ENCODE measurements around the gene ZXDC. TPM values are rescaled to one million over a fixed set of nuclear protein-coding genes. Genes with fewer than 3 reads are reported as not detected.

ZXDC gene
- total and polyA plus RNA-seq, 2 experiments from 2014 or later: 6.1 to 19.2 TPM

- Histone ChIP-seq H3K79me2 (ENCODE audit: insufficient read depth) (no peaks in the 10 kb centered on the region), H3F3A (ENCODE audit: insufficient read depth) (no peaks in the 10 kb centered on the region), H3K4me3 (no peak overlapping the region), H3K9ac (no peak overlapping the region), H3K9me2 (ENCODE audit: insufficient read depth) (no peaks in the 10 kb centered on the region), H3K27me3 (replicated peaks; ENCODE audit: insufficient read depth) (peaks cover 31% of the 10 kb centered on the region), H3K36me3 (ENCODE audit: low read depth) (no peaks in the 10 kb centered on the region), H3K4me2 (ENCODE audit: unreplicated experiment) (no peak overlapping the region), H4K20me1 (ENCODE audit: insufficient read depth) (no peaks in the 10 kb centered on the region), H3K27ac (no peak overlapping the region), H3K4me1 (ENCODE audit: insufficient read depth) (no peaks in the 10 kb centered on the region), H2AFZ (no peak overlapping the region), H3K9me3 (ENCODE audit: low read depth) (no peaks in the 10 kb centered on the region)
- TF ChIP-seq EZH2 (IDR thresholded peaks at IDR 0.05; ENCODE audit: insufficient read depth, poor library complexity, severe bottlenecking) (no peak), EZH2phosphoT487 (IDR thresholded peaks at IDR 0.05; ENCODE audit: insufficient read depth, low read depth) (no peak)
- in situ Hi-C loops (cut with MboI): no loop called here
- 50 to 51% methylated on average over 54 to 57 of the region's 61 CpGs for WGBS, 2 experiments (ENCODE audit: low coverage in 1 of 2, low lambda C conversion rate in 2 of 2, missing lambda C conversion rate in 2 of 2)
- DNase-seq: no peak
These were observed 59.8 kb downstream of the ZXDC start for GRCh38 chr3:126415661-126416591.

GRCh38 chr3:126414961-126415660, 60.6 kb downstream of the ZXDC start:
- Histone ChIP-seq H2AFZ (no peak overlapping the region), H3K4me1 (ENCODE audit: insufficient read depth) (no peaks in the 10 kb centered on the region), H3K36me3 (ENCODE audit: low read depth) (no peaks in the 10 kb centered on the region), H3K4me3 (no peak overlapping the region), H3K27me3 (replicated peaks; ENCODE audit: insufficient read depth) (peaks cover 39% of the 10 kb centered on the region), H3K9ac (no peak overlapping the region), H3F3A (ENCODE audit: insufficient read depth) (no peaks in the 10 kb centered on the region), H4K20me1 (ENCODE audit: insufficient read depth) (no peaks in the 10 kb centered on the region), H3K9me2 (ENCODE audit: insufficient read depth) (no peaks in the 10 kb centered on the region), H3K4me2 (ENCODE audit: unreplicated experiment) (no peak overlapping the region), H3K79me2 (ENCODE audit: insufficient read depth) (no peaks in the 10 kb centered on the region), H3K9me3 (ENCODE audit: low read depth) (no peaks in the 10 kb centered on the region), H3K27ac (no peak overlapping the region)
- TF ChIP-seq EZH2 (IDR thresholded peaks at IDR 0.05; ENCODE audit: insufficient read depth, poor library complexity, severe bottlenecking) (no peak), EZH2phosphoT487 (IDR thresholded peaks at IDR 0.05; ENCODE audit: insufficient read depth, low read depth) (no peak)
- 58 to 59% methylated on average over 7 to 12 of the region's 12 CpGs for WGBS, 2 experiments (ENCODE audit: low coverage in 1 of 2, low lambda C conversion rate in 2 of 2, missing lambda C conversion rate in 2 of 2)
- DNase-seq: no peak
- in situ Hi-C loops (cut with MboI): no loop called here

DNA sequence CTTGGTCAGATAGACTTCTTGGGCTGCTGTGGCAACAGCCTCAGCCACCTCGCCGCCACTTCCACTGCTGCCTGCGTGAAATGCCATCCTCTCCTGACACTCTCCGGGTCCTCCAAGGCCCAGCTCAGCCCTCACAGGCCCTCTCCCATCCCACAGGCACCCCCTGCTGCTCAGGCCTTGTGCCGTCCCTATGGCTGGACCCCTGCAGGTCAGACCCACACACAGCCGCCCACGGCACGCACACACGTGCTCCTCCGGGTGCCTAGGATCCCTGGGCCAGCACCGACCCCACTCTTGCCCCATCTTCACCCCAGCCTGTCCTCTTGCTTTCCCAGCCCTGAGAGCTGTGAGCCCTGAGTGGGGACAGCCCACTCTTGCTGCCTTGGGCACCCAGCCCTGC, 61.3 kb downstream of the ZXDC start:
- H3K4me2 ChIP-seq (ENCODE audit: unreplicated experiment): no peak overlapping the region
- no peak overlapping the region for H3K27ac ChIP-seq
- no peaks in the 10 kb centered on the region for H3K9me2 ChIP-seq (ENCODE audit: insufficient read depth)
- no peaks in the 10 kb centered on the region for H3K9me3 ChIP-seq (ENCODE audit: low read depth)
- H3K4me3 ChIP-seq: no peak overlapping the region
- no peaks in the 10 kb centered on the region for H3K79me2 ChIP-seq (ENCODE audit: insufficient read depth)
- DNase-seq: no peak
- WGBS, 2 experiments (ENCODE audit: low coverage in 1 of 2, low lambda C conversion rate in 2 of 2, missing lambda C conversion rate in 2 of 2): 70 to 77% methylated on average over 10 to 11 of the region's 11 CpGs
- H3F3A ChIP-seq (ENCODE audit: insufficient read depth): no peaks in the 10 kb centered on the region
- H3K27me3 ChIP-seq (replicated peaks; ENCODE audit: insufficient read depth): peaks cover 46% of the 10 kb centered on the region
- H3K4me1 ChIP-seq (ENCODE audit: insufficient read depth): no peaks in the 10 kb centered on the region
- no peaks in the 10 kb centered on the region for H4K20me1 ChIP-seq (ENCODE audit: insufficient read depth)
- H3K36me3 ChIP-seq (ENCODE audit: low read depth): no peaks in the 10 kb centered on the region
- TF ChIP-seq EZH2 (IDR thresholded peaks at IDR 0.05; ENCODE audit: insufficient read depth, poor library complexity, severe bottlenecking) (no peak), EZH2phosphoT487 (IDR thresholded peaks at IDR 0.05; ENCODE audit: insufficient read depth, low read depth) (no peak)
- no peak overlapping the region for H3K9ac ChIP-seq
- in situ Hi-C loops (cut with MboI): no loop called here
- no peak overlapping the region for H2AFZ ChIP-seq

DNA sequence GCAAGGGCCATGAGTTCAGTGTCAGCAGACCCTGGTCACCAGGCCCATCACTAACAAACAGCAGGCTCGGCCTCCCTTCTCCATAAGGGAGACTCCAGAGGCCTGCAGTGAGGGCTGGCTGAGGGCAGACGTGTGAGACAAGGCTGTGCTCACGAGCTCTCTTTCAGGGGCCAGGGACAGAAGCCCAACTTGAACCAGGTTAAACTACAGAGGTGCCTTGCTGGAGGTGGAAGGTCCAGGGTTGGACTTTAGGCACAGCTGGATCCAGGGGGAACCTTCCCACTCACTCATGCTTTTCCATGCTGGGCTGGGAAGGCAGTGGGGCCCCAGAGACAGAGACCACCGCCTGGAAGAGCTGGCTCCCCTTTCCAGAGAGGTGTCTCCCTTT, 62.0 kb downstream of the ZXDC start:
- in situ Hi-C loops (cut with MboI): no loop called here
- H3K4me2 ChIP-seq (ENCODE audit: unreplicated experiment): no peak overlapping the region
- H3K9me2 ChIP-seq (ENCODE audit: insufficient read depth): no peaks in the 10 kb centered on the region
- H3K27me3 ChIP-seq (replicated peaks; ENCODE audit: insufficient read depth): peaks cover 53% of the 10 kb centered on the region
- no peak for TF ChIP-seq EZH2phosphoT487 (IDR thresholded peaks at IDR 0.05; ENCODE audit: insufficient read depth, low read depth)
- TF ChIP-seq EZH2 (IDR thresholded peaks at IDR 0.05; ENCODE audit: insufficient read depth, poor library complexity, severe bottlenecking): no peak
- no peaks in the 10 kb centered on the region for H4K20me1 ChIP-seq (ENCODE audit: insufficient read depth)
- WGBS, 2 experiments (ENCODE audit: low coverage in 1 of 2, low lambda C conversion rate in 2 of 2, missing lambda C conversion rate in 2 of 2): 44 to 48% methylated on average over 4 of the region's 4 CpGs
- H3K4me1 ChIP-seq (ENCODE audit: insufficient read depth): no peaks in the 10 kb centered on the region
- no peak overlapping the region for H3K27ac ChIP-seq
- no peaks in the 10 kb centered on the region for H3K9me3 ChIP-seq (ENCODE audit: low read depth)
- DNase-seq: no peak
- H3F3A ChIP-seq (ENCODE audit: insufficient read depth): no peaks in the 10 kb centered on the region
- no peak overlapping the region for H3K9ac ChIP-seq
- H2AFZ ChIP-seq: no peak overlapping the region
- H3K4me3 ChIP-seq: no peak overlapping the region
- H3K79me2 ChIP-seq (ENCODE audit: insufficient read depth): no peaks in the 10 kb centered on the region
- H3K36me3 ChIP-seq (ENCODE audit: low read depth): no peaks in the 10 kb centered on the region
